Bone marrow (tissue), 2 donors: Measurements from ENCODE around the gene GREB1L.

ENCODE experiments used
- DNase-seq, 2 donors: peaks; one replicate each; lab custom pipeline; 2025; lab: John Stamatoyannopoulos, UW

GREB1L gene

GRCh38 chr18:21484851-21485636, 243.0 kb downstream of the GREB1L start:
- no peak for DNase-seq

GRCh38 chr18:21486905-21487437, 244.9 kb downstream of the GREB1L start:
- DNase-seq: no peak

- DNase-seq: peak in 1 of 2 donors; percentile 37
Observed at GRCh38 chr18:21489119-21489750, 247.2 kb downstream of the GREB1L start.

GRCh38 chr18:21489919-21490495, 248.0 kb downstream of the GREB1L start:
- DNase-seq: no peak

GRCh38 chr18:21490748-21491147, 248.7 kb downstream of the GREB1L start:
- DNase-seq: no peak

- DNase-seq: no peak
Observed at GRCh38 chr18:21496277-21496835, 254.3 kb downstream of the GREB1L start.

- DNase-seq: no peak
Observed at GRCh38 chr18:21499997-21500396, 258.0 kb downstream of the GREB1L start.

- no peak for DNase-seq
Observed at GRCh38 chr18:21502661-21503060, 260.6 kb downstream of the GREB1L start.

- DNase-seq: no peak
Observed at GRCh38 chr18:21507913-21508701, 266.1 kb downstream of the GREB1L start.

GRCh38 chr18:21509062-21509461, 267.0 kb downstream of the GREB1L start:
- DNase-seq: no peak

GRCh38 chr18:21513292-21513691, 271.3 kb downstream of the GREB1L start:
- DNase-seq: no peak

- no peak for DNase-seq
Observed at GRCh38 chr18:21513741-21514140, 271.7 kb downstream of the GREB1L start.

- DNase-seq: no peak
Observed at GRCh38 chr18:21522530-21522929, 280.5 kb downstream of the GREB1L start.

GRCh38 chr18:21525916-21526315, 283.9 kb downstream of the GREB1L start:
- DNase-seq: no peak

- no peak for DNase-seq
Observed at GRCh38 chr18:21526463-21526862, 284.4 kb downstream of the GREB1L start.

GRCh38 chr18:21534327-21534726, 292.3 kb downstream of the GREB1L start:
- no peak for DNase-seq

- DNase-seq: no peak
Observed at GRCh38 chr18:21538230-21538629, 296.2 kb downstream of the GREB1L start.

GRCh38 chr18:21546423-21546822, 304.4 kb downstream of the GREB1L start:
- no peak for DNase-seq

- no peak for DNase-seq
Observed at GRCh38 chr18:21548647-21549046, 306.6 kb downstream of the GREB1L start.

GRCh38 chr18:21550510-21550970, 308.5 kb downstream of the GREB1L start:
- DNase-seq: no peak

- DNase-seq: no peak
Observed at GRCh38 chr18:21557607-21558253, 315.7 kb downstream of the GREB1L start.
